Brain microvascular endothelial cell (primary cell): Measurements from ENCODE around the gene TGM2.

ENCODE experiments used
- DNase-seq: peaks from one replicate; pipeline ENCODE4 v3.0.0-alpha.2; 2020
- H3K27ac ChIP-seq: fragments of 250-450 bp; sonication (Bioruptor Pico); 2 replicates; pipeline ENCODE4 v1.5.1; 2020; ENCODE audit warnings: mild to moderate bottlenecking, moderate library complexity
- H3K27me3 ChIP-seq: fragments of 250-450 bp; sonication (Bioruptor Pico); replicated peaks from 2 replicates; pipeline ENCODE4 v1.5.1; 2020; ENCODE audit warnings: mild to moderate bottlenecking
- H3K36me3 ChIP-seq: fragments of 250-450 bp; sonication (Bioruptor Pico); replicated peaks from 2 replicates; pipeline ENCODE4 v1.5.1; 2020; ENCODE audit warnings: mild to moderate bottlenecking
- H3K4me3 ChIP-seq: 2 replicates; pipeline ENCODE4 v1.5.1; 2011; ENCODE audit warnings: low read depth, mild to moderate bottlenecking, control low read depth, low read length, moderate library complexity
- in situ Hi-C: cut with HindIII; loops from 2 replicates; pipeline ENCODE4 v1.10.0; 2017; ENCODE audit warnings: low sequenced_read_pairs, low pct_ligation_motif_present
- TF ChIP-seq, protein P1 (sequence below): IDR thresholded peaks from 2 replicates; pipeline ENCODE4 v1.5.1; 2011; ENCODE audit warnings: low read depth, mild to moderate bottlenecking, moderate library complexity, low read length, control low read depth, inconsistent platforms; ENCODE audit errors: missing control alignments

The TGM2 gene

GRCh38 chr20:38127920-38128528 lies 37.0 kb downstream of the TGM2 start:
- in situ Hi-C loops, result no loop called here
- no peak overlapping the region for H3K27ac ChIP-seq
- no peak overlapping the region for H3K4me3 ChIP-seq
- no peaks in the 10 kb centered on the region for H3K27me3 ChIP-seq
- TF ChIP-seq, protein P1, sequence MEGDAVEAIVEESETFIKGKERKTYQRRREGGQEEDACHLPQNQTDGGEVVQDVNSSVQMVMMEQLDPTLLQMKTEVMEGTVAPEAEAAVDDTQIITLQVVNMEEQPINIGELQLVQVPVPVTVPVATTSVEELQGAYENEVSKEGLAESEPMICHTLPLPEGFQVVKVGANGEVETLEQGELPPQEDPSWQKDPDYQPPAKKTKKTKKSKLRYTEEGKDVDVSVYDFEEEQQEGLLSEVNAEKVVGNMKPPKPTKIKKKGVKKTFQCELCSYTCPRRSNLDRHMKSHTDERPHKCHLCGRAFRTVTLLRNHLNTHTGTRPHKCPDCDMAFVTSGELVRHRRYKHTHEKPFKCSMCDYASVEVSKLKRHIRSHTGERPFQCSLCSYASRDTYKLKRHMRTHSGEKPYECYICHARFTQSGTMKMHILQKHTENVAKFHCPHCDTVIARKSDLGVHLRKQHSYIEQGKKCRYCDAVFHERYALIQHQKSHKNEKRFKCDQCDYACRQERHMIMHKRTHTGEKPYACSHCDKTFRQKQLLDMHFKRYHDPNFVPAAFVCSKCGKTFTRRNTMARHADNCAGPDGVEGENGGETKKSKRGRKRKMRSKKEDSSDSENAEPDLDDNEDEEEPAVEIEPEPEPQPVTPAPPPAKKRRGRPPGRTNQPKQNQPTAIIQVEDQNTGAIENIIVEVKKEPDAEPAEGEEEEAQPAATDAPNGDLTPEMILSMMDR, result no peak
- H3K36me3 ChIP-seq, result peaks cover 14% of the 10 kb centered on the region
- DNase-seq, result no peak

GRCh38 chr20:38126932-38127621 lies 38.0 kb downstream of the TGM2 start:
- Histone ChIP-seq H3K27ac (peak overlapping the region; percentile 72), H3K36me3 (peaks cover 14% of the 10 kb centered on the region), H3K27me3 (no peaks in the 10 kb centered on the region), H3K4me3 (no peak overlapping the region)
- DNase-seq, result peak; percentile 76
- TF ChIP-seq, protein P1, result no peak
- in situ Hi-C loops, result no loop called here

GRCh38 chr20:38126146-38126921 lies 38.7 kb downstream of the TGM2 start:
- no peak for DNase-seq
- Histone ChIP-seq H3K27ac (peak overlapping the region; percentile 72), H3K27me3 (no peaks in the 10 kb centered on the region), H3K4me3 (no peak overlapping the region), H3K36me3 (peaks cover 14% of the 10 kb centered on the region)
- TF ChIP-seq, protein P1, result no peak
- in situ Hi-C loops, result no loop called here

GRCh38 chr20:38125157-38126056 lies 39.7 kb downstream of the TGM2 start:
- in situ Hi-C loops, result no loop called here
- Histone ChIP-seq H3K27ac (peak overlapping the region; percentile 72), H3K27me3 (no peaks in the 10 kb centered on the region), H3K36me3 (peaks cover 10% of the 10 kb centered on the region), H3K4me3 (no peak overlapping the region)
- TF ChIP-seq, protein P1, result peak; percentile 77
- DNase-seq, result peak; percentile 88

DNA sequence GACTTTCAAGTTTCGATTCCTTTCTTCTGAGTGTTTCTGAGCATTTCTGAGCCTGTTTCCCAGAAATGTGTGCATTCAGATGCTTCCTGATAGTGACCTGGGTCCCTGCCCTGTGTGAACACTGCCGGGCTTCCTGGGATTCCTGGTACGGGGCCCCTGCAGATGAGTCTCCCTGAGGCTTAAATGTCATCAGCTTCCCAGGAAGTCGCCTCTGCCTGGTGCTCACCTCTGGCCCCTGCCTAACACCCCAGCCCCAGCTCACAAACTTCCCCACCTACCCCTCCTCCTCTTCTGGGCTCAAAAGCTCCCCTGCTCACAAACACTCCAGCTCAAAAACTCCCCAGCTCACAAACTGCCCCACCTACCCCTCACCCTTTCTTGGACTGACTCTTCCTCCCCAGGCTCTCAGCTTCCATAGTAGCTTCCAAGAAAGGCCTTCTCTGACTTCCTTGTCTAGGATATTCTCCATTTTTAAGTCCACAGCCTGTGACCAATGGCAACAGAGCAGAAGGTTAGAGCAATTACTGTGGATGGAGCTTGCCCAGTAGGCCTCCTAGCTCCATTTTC lies 42.0 kb downstream of the TGM2 start:
- no peak for DNase-seq
- TF ChIP-seq, protein P1, result no peak
- in situ Hi-C loops, result no loop called here
- H3K4me3 ChIP-seq, result no peak overlapping the region
- H3K36me3 ChIP-seq, result no peaks in the 10 kb centered on the region
- H3K27ac ChIP-seq, result peak overlapping the region; percentile 68
- no peaks in the 10 kb centered on the region for H3K27me3 ChIP-seq
